ENCODE data around the gene LRRC74A. TPM values are rescaled to one million over a fixed set of nuclear protein-coding genes. Genes with fewer than 3 reads are reported as not detected.

Gene LRRC74A
- total RNA-seq, 1 experiment from 2014 or later: not detected

DNA sequence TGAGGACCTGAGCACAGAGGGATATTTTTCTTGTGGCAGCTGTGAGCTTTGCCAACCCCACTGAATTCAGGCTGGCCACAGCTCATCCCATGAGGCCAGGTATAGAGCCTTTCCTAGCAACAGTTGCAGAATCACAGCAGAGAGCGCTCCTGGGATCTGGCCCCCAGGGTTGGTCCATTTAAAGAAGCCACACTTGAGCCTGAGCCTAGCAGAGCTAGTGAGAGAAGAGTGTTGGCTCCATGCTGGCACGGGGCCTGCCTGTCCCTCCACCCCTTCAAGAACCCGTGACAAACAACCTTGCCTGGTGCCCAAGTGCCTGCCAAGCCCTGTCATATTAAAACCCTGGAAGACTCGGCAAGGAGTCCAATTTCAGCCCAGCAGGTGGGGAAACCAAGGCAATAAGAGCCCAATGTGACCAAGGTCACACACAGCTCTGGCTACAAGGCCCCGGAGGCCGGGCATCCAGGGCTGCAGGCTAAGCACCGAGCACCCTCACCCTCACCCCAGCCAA lies 91.6 kb downstream of the LRRC74A start:
- Histone ChIP-seq H3K4ac (ENCODE audit: low read depth, low read length) (no peak overlapping the region), H2BK12ac (ENCODE audit: insufficient read length, low read depth, low read length) (no peak overlapping the region), H3K79me1 (ENCODE audit: insufficient read depth, low read depth, low read length, poor library complexity, severe bottlenecking) (no peaks in the 10 kb centered on the region), H3K56ac (ENCODE audit: insufficient read length, low read depth, low read length) (no peak overlapping the region), H4K91ac (ENCODE audit: insufficient read length, low read depth, low read length) (no peak overlapping the region), H3K18ac (ENCODE audit: insufficient read length, low read depth, low read length) (peak overlapping the region; percentile 15), H3K79me2 (ENCODE audit: insufficient read depth, low read length) (no peaks in the 10 kb centered on the region), H3K23me2 (ENCODE audit: insufficient read length, low read depth, low read length, poor library complexity, severe bottlenecking) (no peaks in the 10 kb centered on the region), H4K20me1 (ENCODE audit: control insufficient read depth, insufficient read depth, insufficient read length) (no peaks in the 10 kb centered on the region), H4K5ac (ENCODE audit: insufficient read length, low read depth, low read length) (no peak overlapping the region), H3K27me3 (ENCODE audit: insufficient read depth, low read length) (no peaks in the 10 kb centered on the region), H3K23ac (ENCODE audit: insufficient read length, low read depth, low read length) (no peak overlapping the region), H4K8ac (replicated peaks; ENCODE audit: insufficient read length, low read depth, low read length) (no peak overlapping the region), H2BK20ac (ENCODE audit: low read depth, low read length, poor library complexity, severe bottlenecking) (no peak overlapping the region), H2BK5ac (ENCODE audit: insufficient read length, low read length) (no peak overlapping the region), H3K9me3 (ENCODE audit: control insufficient read depth, low read depth, low read length) (no peaks in the 10 kb centered on the region), H2BK120ac (ENCODE audit: low read depth, low read length, poor library complexity, severe bottlenecking) (no peak overlapping the region), H3K14ac (ENCODE audit: insufficient read depth, low read length) (no peak overlapping the region), H3T11ph (ENCODE audit: low read length) (no peak overlapping the region), H3K4me2 (ENCODE audit: insufficient read depth, insufficient read length, low read length) (no peak overlapping the region), H3K27ac (ENCODE audit: insufficient read length, low read depth, low read length) (no peak overlapping the region), H2BK15ac (ENCODE audit: low read depth, low read length) (no peak overlapping the region), H2AFZ (ENCODE audit: low read length) (no peak overlapping the region), H3K4me1 (ENCODE audit: insufficient read depth, low read length) (peaks cover 25% of the 10 kb centered on the region; the same call in 1 of the 2 replicates), H3K9ac (ENCODE audit: extremely low read depth, insufficient read length, low read length) (no peak overlapping the region), H2AK5ac (ENCODE audit: insufficient read length, low read length) (no peak overlapping the region)
- no CpG with 5 or more reads among the region's 7 CpGs for WGBS (ENCODE audit: extremely low coverage, insufficient read length, low lambda C conversion rate)
- Mint-ChIP-seq H3K4me1 (peaks cover 66 to 74% of the 10 kb centered on the region in 2 experiments), H3K36me3 (ENCODE audit: insufficient read depth in 1 of 3, low read depth in 3 of 3) (no peaks in the 10 kb centered on the region; a peak in 2 of 7 replicates), H3K27me3 (ENCODE audit: low read depth) (peaks cover 1% of the 10 kb centered on the region; the same call in 1 of the 2 replicates), H3K27ac (peak overlapping the region; percentile 92 to 98 (median 96)), H3K9me3 (no peaks in the 10 kb centered on the region; a peak in 3 of 5 replicates), H3K4me3 (peak overlapping the region in 1 of 2 experiments; percentile 26; a peak in 1 of 5 replicates)
- TF ChIP-seq, protein P1, sequence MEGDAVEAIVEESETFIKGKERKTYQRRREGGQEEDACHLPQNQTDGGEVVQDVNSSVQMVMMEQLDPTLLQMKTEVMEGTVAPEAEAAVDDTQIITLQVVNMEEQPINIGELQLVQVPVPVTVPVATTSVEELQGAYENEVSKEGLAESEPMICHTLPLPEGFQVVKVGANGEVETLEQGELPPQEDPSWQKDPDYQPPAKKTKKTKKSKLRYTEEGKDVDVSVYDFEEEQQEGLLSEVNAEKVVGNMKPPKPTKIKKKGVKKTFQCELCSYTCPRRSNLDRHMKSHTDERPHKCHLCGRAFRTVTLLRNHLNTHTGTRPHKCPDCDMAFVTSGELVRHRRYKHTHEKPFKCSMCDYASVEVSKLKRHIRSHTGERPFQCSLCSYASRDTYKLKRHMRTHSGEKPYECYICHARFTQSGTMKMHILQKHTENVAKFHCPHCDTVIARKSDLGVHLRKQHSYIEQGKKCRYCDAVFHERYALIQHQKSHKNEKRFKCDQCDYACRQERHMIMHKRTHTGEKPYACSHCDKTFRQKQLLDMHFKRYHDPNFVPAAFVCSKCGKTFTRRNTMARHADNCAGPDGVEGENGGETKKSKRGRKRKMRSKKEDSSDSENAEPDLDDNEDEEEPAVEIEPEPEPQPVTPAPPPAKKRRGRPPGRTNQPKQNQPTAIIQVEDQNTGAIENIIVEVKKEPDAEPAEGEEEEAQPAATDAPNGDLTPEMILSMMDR (conservative IDR thresholded peaks at IDR 0.05): no peak
- DNase-seq: no peak

All from H9 (cell line).